HepG2 (cell line): ENCODE results near the gene KITLG. TPM values are rescaled to one million over a fixed set of nuclear protein-coding genes. Genes with fewer than 3 reads are reported as not detected.
A peak's percentile ranks its signal among the peaks of the same experiment; 100 is the strongest.

Experiments used
- ATAC-seq: fragments of 200-7000 bp; cut with Tn5 transposase; 3 replicates; pipeline ENCODE4 v1.9.1; 2020; ENCODE audit warnings: mild to moderate bottlenecking, moderate library complexity
- BruUV-seq: library from RNA; stranded (reverse); fragments of 400-500 nt; replicated peaks from 2 replicates; lab custom pipeline; 2021; lab: Mats Ljungman, UMichigan
- CTCF ChIA-PET: fragments of 300-600 bp; formaldehyde crosslinking; extraction: SDS; loops from one replicate; lab custom pipeline; 2021; ENCODE audit warnings: low total read pairs, inconsistent platforms, low intra/inter-chr PET ratio; lab: Yijun Ruan, JAX
- POLR2A ChIA-PET: fragments of 350-600 bp; sonication (Branson Sonifier 250); formaldehyde crosslinking; loops from one replicate; lab custom pipeline; 2020; ENCODE audit warnings: antibody characterized with exemption, inconsistent platforms; lab: Yijun Ruan, JAX
- DNase-seq: peaks from one replicate; pipeline ENCODE4 v3.0.0-alpha.2; 2015; ENCODE audit warnings: low spot score
- FAIRE-seq: peaks from 3 replicates; lab custom pipeline; 2011; peaks lifted over from hg19 to GRCh38; lab: Jason Lieb, UNC
- H2AFZ ChIP-seq: one replicate; pipeline ENCODE4 v1.6.1; 2011; ENCODE audit warnings: low read length, inconsistent platforms
- H3K27ac ChIP-seq: fragments of 300-600 bp; 3 replicates; pipeline ENCODE4 v1.8.0; 2011; ENCODE audit warnings: mixed run types, mild to moderate bottlenecking, mixed read lengths, low read length, inconsistent platforms; ENCODE audit not compliant: insufficient read depth; ENCODE audit errors: extremely low read length
- H3K27me3 ChIP-seq, 2 experiments: fragments of 200-600 bp in 1 of 2; 2 replicates in 1 of 2; 3 replicates in 1 of 2; pipeline versions ENCODE4 v1.6.0 to v1.8.0; 2011; ENCODE audit warnings: low read length in 2 of 2, mild to moderate bottlenecking in 2 of 2, moderate library complexity in 2 of 2, inconsistent platforms in 1 of 2; ENCODE audit not compliant: insufficient read depth in 2 of 2, control insufficient read depth in 1 of 2
- H3K36me3 ChIP-seq, 2 experiments: fragments of 200-600 bp in 1 of 2; replicated peaks in 1 of 2; 2 replicates in 1 of 2; 3 replicates in 1 of 2; pipeline versions ENCODE4 v1.5.1 to v1.8.0; 2011; ENCODE audit warnings: low read length in 2 of 2, inconsistent platforms in 1 of 2; ENCODE audit not compliant: insufficient read depth in 2 of 2, control insufficient read depth in 1 of 2
- H3K4me1 ChIP-seq: 2 replicates; pipeline ENCODE4 v1.5.1; 2012; ENCODE audit warnings: low read length, inconsistent platforms; ENCODE audit not compliant: insufficient read depth
- H3K4me2 ChIP-seq: 2 replicates; pipeline ENCODE4 v1.6.0; 2011; ENCODE audit warnings: low read depth, low read length, inconsistent platforms
- H3K4me3 ChIP-seq, 3 experiments: fragments of 200-600 bp in 1 of 3; sonication (generic), shearing (Covaris generic) in 1 of 3; replicated peaks in 1 of 3; 2 replicates each; pipeline ENCODE4 v1.5.1; 2011 to 2016; ENCODE audit warnings: low read length in 3 of 3, inconsistent platforms in 2 of 3, low read depth in 2 of 3, mild to moderate bottlenecking in 2 of 3, control low read depth in 1 of 3, mixed read lengths in 1 of 3; ENCODE audit not compliant: insufficient read depth in 1 of 3
- H3K79me2 ChIP-seq: one replicate; pipeline ENCODE4 v1.6.1; 2011; ENCODE audit warnings: low read length, inconsistent platforms; ENCODE audit not compliant: insufficient read depth
- H3K9ac ChIP-seq: 2 replicates; pipeline ENCODE4 v1.6.0; 2011; ENCODE audit warnings: mild to moderate bottlenecking, low read depth, low read length, inconsistent platforms; ENCODE audit not compliant: insufficient read depth
- H3K9me3 ChIP-seq: 2 replicates; pipeline ENCODE4 v1.5.1; 2012; ENCODE audit warnings: mild to moderate bottlenecking, low read length
- H4K20me1 ChIP-seq: 2 replicates; pipeline ENCODE4 v1.6.0; 2011; ENCODE audit warnings: inconsistent platforms, mild to moderate bottlenecking, low read length, moderate library complexity; ENCODE audit not compliant: insufficient read depth
- AGO2 ChIP-seq: fragments of 200-400 bp; formaldehyde crosslinking; optimal IDR thresholded peaks from 2 replicates; pipeline ENCODE3; 2017; ENCODE audit warnings: mild to moderate bottlenecking, low read depth, low read length, moderate library complexity
- ARHGAP35 ChIP-seq: sonication (generic); formaldehyde crosslinking; IDR thresholded peaks from 2 replicates; pipeline ENCODE4 v1.9.0; 2022; ENCODE audit warnings: mild to moderate bottlenecking, inconsistent platforms, moderate library complexity, missing genetic modification reagents, borderline replicate concordance
- ELF4 ChIP-seq: sonication (generic); formaldehyde crosslinking; IDR thresholded peaks from 2 replicates; pipeline ENCODE4 v1.5.0; 2020; ENCODE audit warnings: missing genetic modification reagents, mild to moderate bottlenecking, moderate library complexity, borderline replicate concordance
- HOXA3 ChIP-seq: sonication (generic); formaldehyde crosslinking; IDR thresholded peaks from 2 replicates; pipeline ENCODE4 v1.5.0; 2020; ENCODE audit warnings: missing genetic modification reagents
- MATR3 ChIP-seq: sonication (generic); formaldehyde crosslinking; IDR thresholded peaks from 2 replicates; pipeline ENCODE4 v1.4.0; 2020; ENCODE audit warnings: missing genetic modification reagents
- MAZ ChIP-seq, 2 experiments: sonication (generic) in 1 of 2; formaldehyde crosslinking in 1 of 2; IDR thresholded peaks; 2 replicates each; pipeline versions ENCODE4 v1.5.0 to v1.6.1; 2012 to 2020; ENCODE audit warnings: low read depth in 2 of 2, mild to moderate bottlenecking in 2 of 2, borderline replicate concordance in 1 of 2, improper control_type of control experiment in 1 of 2, low read length in 1 of 2, missing genetic modification reagents in 1 of 2, moderate library complexity in 1 of 2
- MTA3 ChIP-seq: sonication (generic); formaldehyde crosslinking; IDR thresholded peaks from 2 replicates; pipeline ENCODE4 v1.4.0; 2020; ENCODE audit warnings: missing genetic modification reagents
- MTF1 ChIP-seq: sonication (generic); formaldehyde crosslinking; IDR thresholded peaks from 2 replicates; pipeline ENCODE4 v1.5.0; 2020; ENCODE audit warnings: missing genetic modification reagents
- TCF12 ChIP-seq, 2 experiments: fragments of 450-650 bp in 1 of 2; sonication (generic) in 1 of 2; formaldehyde crosslinking in 1 of 2; IDR thresholded peaks; 2 replicates each; pipeline versions ENCODE4 v1.6.1 to v1.8.0; 2017 to 2022; ENCODE audit warnings: antibody characterized with exemption in 1 of 2, mild to moderate bottlenecking in 1 of 2, missing genetic modification reagents in 1 of 2, moderate library complexity in 1 of 2
- THYN1 ChIP-seq: sonication (generic); formaldehyde crosslinking; IDR thresholded peaks from 2 replicates; pipeline ENCODE4 v1.8.1; 2023; ENCODE audit warnings: low read depth, mild to moderate bottlenecking, moderate library complexity, missing genetic modification reagents, borderline replicate concordance
- ZSCAN29 ChIP-seq: sonication (generic); formaldehyde crosslinking; conservative IDR thresholded peaks from 2 replicates; pipeline ENCODE4 v1.4.0; 2020; ENCODE audit warnings: mild to moderate bottlenecking, missing genetic modification reagents
- WGBS: methylation state at CpG from one replicate; pipeline ENCODE4 v1.1.6; 2017; ENCODE audit warnings: low lambda C conversion rate; 5-methylcytosine and 5-hydroxymethylcytosine counted together
- in situ Hi-C: cut with HindIII; loops from 2 replicates; pipeline ENCODE4 v1.10.0; 2017; ENCODE audit warnings: low pct_unique_long_range_greater_than_20kb; ENCODE audit not compliant: extremely low pct_ligation_motif_present
- intact Hi-C: fragments of 100-400 bp; cut with micrococcal nuclease; formaldehyde crosslinking; loops from one replicate; pipeline ENCODE4 v1.10.0; 2022; ENCODE audit not compliant: unreplicated experiment
- polyA plus RNA-seq, 8 experiments: library from polyadenylated mRNA; depleted of rRNA in 3 of 8; stranded (reverse) in 7 of 8; unstranded in 1 of 8; fragments of >200 nt; fragmentation: Illumina TruSeq in 4 of 8; extraction: Trizol in 4 of 8; gene quantifications; 2 replicates each; pipeline versions ENCODE4 v1.2.1 to v1.2.3, GENCODE V29; 2011 to 2016; ENCODE audit warnings: low read depth in 4 of 8, missing spikeins in 1 of 8, mixed read lengths in 1 of 8; ENCODE audit not compliant: insufficient read depth in 1 of 8
- total RNA-seq, 5 experiments: library from RNA; depleted of rRNA; stranded (reverse); fragments of >200 nt; fragmentation: Illumina TruSeq; extraction: Trizol; gene quantifications; 2 replicates each; pipeline ENCODE4 v1.2.3, GENCODE V29; 2016; ENCODE audit warnings: low read depth in 1 of 5
- TF ChIP-seq, protein P1 (sequence below): sonication (generic); formaldehyde crosslinking; IDR thresholded peaks from 2 replicates; pipeline ENCODE4 v1.5.1; 2020; ENCODE audit warnings: missing genetic modification reagents, mild to moderate bottlenecking, borderline replicate concordance
- TF ChIP-seq, protein P2 (sequence below): sonication (generic); formaldehyde crosslinking; IDR thresholded peaks from 2 replicates; pipeline ENCODE4 v1.9.0; 2021; ENCODE audit warnings: missing genetic modification reagents, mild to moderate bottlenecking, borderline replicate concordance

The KITLG gene
- total and polyA plus RNA-seq, 2 of the 13 experiments (the other 11 are each of a cell fraction or from before 2014, with no cell fraction given) = 0.66 to 4.3 TPM

DNA sequence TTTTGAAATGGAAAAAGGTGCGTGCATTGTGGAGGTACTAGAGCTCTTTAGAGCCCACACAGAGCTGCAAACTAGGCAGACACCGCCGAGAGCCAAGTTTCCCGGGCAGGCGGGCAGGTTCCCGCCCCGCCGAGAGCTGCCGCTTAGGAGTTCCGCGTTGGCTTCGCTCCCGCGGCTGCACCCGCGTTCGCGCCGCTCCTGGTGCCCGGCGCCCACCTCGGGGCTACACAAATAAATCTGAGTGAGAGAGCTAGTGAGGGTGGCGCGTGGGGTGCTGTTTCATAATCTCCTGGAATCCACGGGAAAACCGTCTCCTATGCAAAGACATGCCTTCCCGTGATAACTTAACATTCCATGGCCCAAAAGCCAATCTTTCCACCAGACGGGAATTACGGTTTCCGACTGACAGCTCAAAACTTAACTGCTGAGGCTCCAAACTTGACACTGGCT lies 645 bp downstream of the KITLG start:
- H3K4me1 ChIP-seq = peaks cover 23% of the 10 kb centered on the region
- FAIRE-seq = no peak
- ATAC-seq = peak; percentile 65
- CTCF ChIA-PET = no interaction called here
- H3K4me3 ChIP-seq = peak overlapping the region; percentile 68 to 74 (median 72)
- H3K9me3 ChIP-seq = no peaks in the 10 kb centered on the region
- BruUV-seq = TSS peak; percentile 49
- H2AFZ ChIP-seq = no peak overlapping the region
- DNase-seq = no peak
- H3K27me3 ChIP-seq = no peaks in the 10 kb centered on the region
- POLR2A ChIA-PET = interaction anchor here (0.7 to 1.3 kb wide), 2 partner anchors 12 to 26 kb away, joined by 3 to 8 read pairs; no protein-coding TSS in a partner anchor
- 0% methylated on average over 4 of the region's 30 CpGs for WGBS
- H3K9ac ChIP-seq = peak overlapping the region; percentile 38
- intact Hi-C loops = loop anchor here (1.0 to 10.0 kb wide), 4 partner anchors 13 to 435 kb away; partner anchors contain the start of genes CEP290 and TMTC3
- H3K79me2 ChIP-seq = peaks cover 2% of the 10 kb centered on the region
- peak overlapping the region; percentile 90 for H3K4me2 ChIP-seq
- no peak overlapping the region for H3K27ac ChIP-seq
- H4K20me1 ChIP-seq = no peaks in the 10 kb centered on the region
- no peaks in the 10 kb centered on the region for H3K36me3 ChIP-seq
- TF ChIP-seq AGO2 = peak; percentile 53
- TF ChIP-seq TCF12 (IDR thresholded peaks at IDR 0.05) = no peak
- TF ChIP-seq TCF12 (CRISPR knock-in tag; IDR thresholded peaks at IDR 0.05) = no peak
- in situ Hi-C loops = no loop called here

DNA sequence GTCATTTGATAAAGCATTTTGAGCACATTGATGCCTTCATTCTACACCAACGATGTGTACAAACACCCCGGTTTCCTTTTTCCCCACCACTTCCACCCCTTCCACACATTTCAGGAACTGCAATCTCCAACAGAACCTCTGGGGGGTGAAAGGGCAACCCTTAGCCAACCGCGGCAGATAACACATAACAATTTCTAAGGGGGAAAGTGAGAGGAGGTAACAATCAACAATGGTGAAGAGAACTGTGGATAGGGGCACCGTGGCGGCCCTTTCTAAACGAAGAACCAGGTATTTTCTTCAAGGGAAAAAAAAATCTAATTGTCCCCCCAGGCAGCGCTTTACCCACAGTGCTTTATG lies 1.1 kb downstream of the KITLG start:
- Histone ChIP-seq H2AFZ (peak overlapping the region; percentile 9), H3K27me3 (no peaks in the 10 kb centered on the region), H3K4me3 (peak overlapping the region; percentile 68 to 74 (median 72)), H4K20me1 (no peaks in the 10 kb centered on the region), H3K9me3 (no peaks in the 10 kb centered on the region), H3K9ac (peak overlapping the region; percentile 38; the same call in 1 of the 2 replicates), H3K4me1 (peaks cover 28% of the 10 kb centered on the region), H3K27ac (no peak overlapping the region), H3K36me3 (no peaks in the 10 kb centered on the region), H3K79me2 (peaks cover 2% of the 10 kb centered on the region), H3K4me2 (peak overlapping the region; percentile 90)
- TF ChIP-seq, protein P1, sequence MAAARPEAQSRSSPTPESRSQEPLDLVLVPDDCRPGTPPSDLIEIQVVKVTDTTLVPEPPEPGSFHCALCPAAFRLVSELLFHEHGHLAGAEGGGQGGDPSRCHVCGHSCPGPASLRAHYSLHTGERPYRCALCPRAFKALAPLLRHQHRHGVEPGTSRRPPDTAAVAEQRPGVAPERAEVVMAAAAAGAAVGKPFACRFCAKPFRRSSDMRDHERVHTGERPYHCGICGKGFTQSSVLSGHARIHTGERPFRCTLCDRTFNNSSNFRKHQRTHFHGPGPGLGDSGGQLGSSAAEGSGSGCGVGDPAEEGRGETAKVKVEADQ (CRISPR knock-in tag) = no peak
- TF ChIP-seq ZSCAN29 (CRISPR knock-in tag) = no peak
- no peak for TF ChIP-seq MAZ (IDR thresholded peaks at IDR 0.05; ENCODE audit: borderline replicate concordance, low read depth, low read length)
- no peak for TF ChIP-seq MAZ (CRISPR knock-in tag; IDR thresholded peaks at IDR 0.05; ENCODE audit: low read depth)
- TF ChIP-seq HOXA3 (CRISPR knock-in tag) = no peak
- no peak for TF ChIP-seq MTA3 (CRISPR knock-in tag)
- no peak for TF ChIP-seq MTF1 (CRISPR knock-in tag)
- no peak for TF ChIP-seq ELF4 (CRISPR knock-in tag)
- no peak for TF ChIP-seq ARHGAP35 (CRISPR knock-in tag)
- no peak for TF ChIP-seq MATR3 (CRISPR knock-in tag)
- TF ChIP-seq, protein P2, sequence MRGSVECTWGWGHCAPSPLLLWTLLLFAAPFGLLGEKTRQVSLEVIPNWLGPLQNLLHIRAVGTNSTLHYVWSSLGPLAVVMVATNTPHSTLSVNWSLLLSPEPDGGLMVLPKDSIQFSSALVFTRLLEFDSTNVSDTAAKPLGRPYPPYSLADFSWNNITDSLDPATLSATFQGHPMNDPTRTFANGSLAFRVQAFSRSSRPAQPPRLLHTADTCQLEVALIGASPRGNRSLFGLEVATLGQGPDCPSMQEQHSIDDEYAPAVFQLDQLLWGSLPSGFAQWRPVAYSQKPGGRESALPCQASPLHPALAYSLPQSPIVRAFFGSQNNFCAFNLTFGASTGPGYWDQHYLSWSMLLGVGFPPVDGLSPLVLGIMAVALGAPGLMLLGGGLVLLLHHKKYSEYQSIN (CRISPR knock-in tag) = no peak
- TF ChIP-seq THYN1 (CRISPR knock-in tag) = no peak
- WGBS = under 1% methylated on average over 8 of the region's 8 CpGs
- no TSS peak for BruUV-seq
- peak; percentile 37 for DNase-seq
- POLR2A ChIA-PET = no interaction called here
- in situ Hi-C loops (no loop called here), intact Hi-C loops (loop anchor here (2.0 to 10.0 kb wide), 3 partner anchors 348 to 434 kb away; partner anchors contain the start of genes CEP290 and TMTC3)
- peak; percentile 71 for ATAC-seq
- FAIRE-seq = peak; percentile 15
- CTCF ChIA-PET = no interaction called here
